Activated CD4-positive, alpha-beta T cell treated with anti-CD3 and anti-CD28 coated beads, Interleukin-2, amount 10 ng/mL, durations not matched to agents 24 days and 14 days (primary cell): ENCODE results near the gene AP1M1. TPM values are rescaled to one million over a fixed set of nuclear protein-coding genes. Genes with fewer than 3 reads are reported as not detected.

ENCODE experiments used
- DNase-seq: peaks from one replicate; pipeline ENCODE4 v3.0.0; 2022
- H3K27ac Mint-ChIP-seq: one replicate; pipeline ENCODE4 v1.8.0; 2022; ENCODE audit warnings: mild to moderate bottlenecking, mixed read lengths
- H3K27me3 Mint-ChIP-seq: one replicate; pipeline ENCODE4 v1.8.0; 2022; ENCODE audit warnings: mixed read lengths
- H3K36me3 Mint-ChIP-seq: one replicate; pipeline ENCODE4 v1.8.0; 2022; ENCODE audit warnings: low read depth, mild to moderate bottlenecking, mixed read lengths
- H3K4me1 Mint-ChIP-seq: one replicate; pipeline ENCODE4 v1.8.0; 2021; ENCODE audit warnings: mixed read lengths
- H3K4me3 Mint-ChIP-seq: one replicate; pipeline ENCODE4 v1.8.0; 2022; ENCODE audit warnings: mild to moderate bottlenecking, moderate library complexity, mixed read lengths
- H3K9me3 Mint-ChIP-seq: one replicate; pipeline ENCODE4 v1.8.0; 2021; ENCODE audit warnings: mixed read lengths
- intact Hi-C: fragments of 100-400 bp; cut with micrococcal nuclease; formaldehyde crosslinking; loops from one replicate; pipeline ENCODE4 v1.15.1; 2023
- total RNA-seq: library from RNA; stranded (reverse); gene quantifications from 2 replicates; pipeline ENCODE4 v1.2.3, GENCODE V29; 2022

The AP1M1 gene
- total RNA-seq, 1 donor from 2014 or later = 111 TPM

GRCh38 chr19:16193466-16193865 lies 4.2 kb upstream of the AP1M1 start:
- H3K9me3 Mint-ChIP-seq = no peaks in the 10 kb centered on the region
- H3K27ac Mint-ChIP-seq = no peak overlapping the region
- H3K4me1 Mint-ChIP-seq = peaks cover 13% of the 10 kb centered on the region
- intact Hi-C loops = no loop called here
- no peaks in the 10 kb centered on the region for H3K27me3 Mint-ChIP-seq
- peaks cover 36% of the 10 kb centered on the region for H3K36me3 Mint-ChIP-seq
- no peak overlapping the region for H3K4me3 Mint-ChIP-seq
- no peak for DNase-seq

- H3K4me3 Mint-ChIP-seq = peak overlapping the region; percentile 93
- peak overlapping the region; percentile 92 for H3K27ac Mint-ChIP-seq
- peaks cover 33% of the 10 kb centered on the region for H3K4me1 Mint-ChIP-seq
- intact Hi-C loops = loop anchor here (1.0 to 5.0 kb wide), 3 partner anchors 12 to 360 kb away; partner anchors contain the start of genes FAM32A and TPM4
- no peak for DNase-seq
- no peaks in the 10 kb centered on the region for H3K27me3 Mint-ChIP-seq
- H3K36me3 Mint-ChIP-seq = peaks cover 26% of the 10 kb centered on the region
- no peaks in the 10 kb centered on the region for H3K9me3 Mint-ChIP-seq
Observed at GRCh38 chr19:16197188-16197621, 506 bp upstream of the AP1M1 start.

GRCh38 chr19:16198370-16198651 lies 600 bp downstream of the AP1M1 start:
- no peak for DNase-seq
- Mint-ChIP-seq H3K9me3 (no peaks in the 10 kb centered on the region), H3K27me3 (no peaks in the 10 kb centered on the region), H3K4me3 (peak overlapping the region; percentile 85), H3K4me1 (peaks cover 40% of the 10 kb centered on the region), H3K36me3 (peaks cover 34% of the 10 kb centered on the region), H3K27ac (peak overlapping the region; percentile 53)
- intact Hi-C loops = loop anchor here (5.0 kb wide), 2 partner anchors 121 to 361 kb away; partner anchors contain the start of gene TPM4

- intact Hi-C loops = loop anchor here (5.0 kb wide), 2 partner anchors 122 to 362 kb away; partner anchors contain the start of gene TPM4
- no peak for DNase-seq
Observed at GRCh38 chr19:16199275-16199932, 1.7 kb downstream of the AP1M1 start.

GRCh38 chr19:16200038-16201010 lies 2.6 kb downstream of the AP1M1 start:
- peaks cover 35% of the 10 kb centered on the region for H3K36me3 Mint-ChIP-seq
- intact Hi-C loops = no loop called here
- H3K9me3 Mint-ChIP-seq = no peaks in the 10 kb centered on the region
- no peaks in the 10 kb centered on the region for H3K27me3 Mint-ChIP-seq
- H3K4me1 Mint-ChIP-seq = peaks cover 45% of the 10 kb centered on the region
- H3K4me3 Mint-ChIP-seq = peak overlapping the region; percentile 50
- H3K27ac Mint-ChIP-seq = peak overlapping the region; percentile 29
- no peak for DNase-seq

More at GRCh38 chr19:16199275-16199932, 1.7 kb downstream of the AP1M1 start:
- Mint-ChIP-seq H3K9me3 (no peaks in the 10 kb centered on the region), H3K27ac (peak overlapping the region; percentile 69), H3K27me3 (no peaks in the 10 kb centered on the region), H3K4me1 (peaks cover 45% of the 10 kb centered on the region), H3K36me3 (peaks cover 37% of the 10 kb centered on the region), H3K4me3 (peak overlapping the region; percentile 85)

GRCh38 chr19:16201011-16201391 lies 3.3 kb downstream of the AP1M1 start:
- no peaks in the 10 kb centered on the region for H3K9me3 Mint-ChIP-seq
- no peaks in the 10 kb centered on the region for H3K27me3 Mint-ChIP-seq
- peak overlapping the region; percentile 34 for H3K27ac Mint-ChIP-seq
- intact Hi-C loops = no loop called here
- peak overlapping the region; percentile 50 for H3K4me3 Mint-ChIP-seq
- DNase-seq = no peak
- H3K36me3 Mint-ChIP-seq = peaks cover 35% of the 10 kb centered on the region
- H3K4me1 Mint-ChIP-seq = peaks cover 45% of the 10 kb centered on the region

- no peak for DNase-seq
- Mint-ChIP-seq H3K9me3 (no peaks in the 10 kb centered on the region), H3K4me3 (no peak overlapping the region), H3K36me3 (peaks cover 41% of the 10 kb centered on the region), H3K4me1 (peaks cover 47% of the 10 kb centered on the region), H3K27ac (no peak overlapping the region), H3K27me3 (no peaks in the 10 kb centered on the region)
- intact Hi-C loops = no loop called here
Observed at GRCh38 chr19:16202320-16203255, 4.9 kb downstream of the AP1M1 start.

- no peaks in the 10 kb centered on the region for H3K9me3 Mint-ChIP-seq
Observed at GRCh38 chr19:16203256-16204004, 5.7 kb downstream of the AP1M1 start.

GRCh38 chr19:16204005-16204294 lies 6.2 kb downstream of the AP1M1 start:
- intact Hi-C loops = no loop called here
- DNase-seq = no peak
- Mint-ChIP-seq H3K9me3 (no peaks in the 10 kb centered on the region), H3K4me1 (peaks cover 49% of the 10 kb centered on the region), H3K4me3 (no peak overlapping the region), H3K27me3 (no peaks in the 10 kb centered on the region), H3K27ac (no peak overlapping the region), H3K36me3 (peaks cover 52% of the 10 kb centered on the region)

More at GRCh38 chr19:16203256-16204004, 5.7 kb downstream of the AP1M1 start:
- H3K4me3 Mint-ChIP-seq = no peak overlapping the region
- no peak for DNase-seq
- intact Hi-C loops = no loop called here
- H3K27me3 Mint-ChIP-seq = no peaks in the 10 kb centered on the region
- no peak overlapping the region for H3K27ac Mint-ChIP-seq
- H3K36me3 Mint-ChIP-seq = peaks cover 48% of the 10 kb centered on the region
- H3K4me1 Mint-ChIP-seq = peaks cover 51% of the 10 kb centered on the region

- no peak for DNase-seq
Observed at GRCh38 chr19:16205205-16206045, 7.7 kb downstream of the AP1M1 start.

GRCh38 chr19:16206046-16206605 lies 8.4 kb downstream of the AP1M1 start:
- H3K27ac Mint-ChIP-seq = no peak overlapping the region
- H3K27me3 Mint-ChIP-seq = no peaks in the 10 kb centered on the region
- H3K36me3 Mint-ChIP-seq = peaks cover 59% of the 10 kb centered on the region
- H3K4me1 Mint-ChIP-seq = peaks cover 36% of the 10 kb centered on the region
- no peak for DNase-seq
- intact Hi-C loops = no loop called here
- no peaks in the 10 kb centered on the region for H3K9me3 Mint-ChIP-seq
- no peak overlapping the region for H3K4me3 Mint-ChIP-seq

More at GRCh38 chr19:16205205-16206045, 7.7 kb downstream of the AP1M1 start:
- Mint-ChIP-seq H3K27ac (no peak overlapping the region), H3K36me3 (peaks cover 58% of the 10 kb centered on the region), H3K27me3 (no peaks in the 10 kb centered on the region), H3K9me3 (no peaks in the 10 kb centered on the region), H3K4me1 (peaks cover 41% of the 10 kb centered on the region), H3K4me3 (no peak overlapping the region)
- intact Hi-C loops = no loop called here

GRCh38 chr19:16206637-16207036 lies 8.9 kb downstream of the AP1M1 start:
- no peak overlapping the region for H3K4me3 Mint-ChIP-seq
- H3K9me3 Mint-ChIP-seq = no peaks in the 10 kb centered on the region
- no peak for DNase-seq
- intact Hi-C loops = no loop called here
- no peaks in the 10 kb centered on the region for H3K27me3 Mint-ChIP-seq
- H3K4me1 Mint-ChIP-seq = peaks cover 33% of the 10 kb centered on the region
- peaks cover 61% of the 10 kb centered on the region for H3K36me3 Mint-ChIP-seq
- H3K27ac Mint-ChIP-seq = no peak overlapping the region
